ENCODE data around the gene MAPK7. TPM values are rescaled to one million over a fixed set of nuclear protein-coding genes. Genes with fewer than 3 reads are reported as not detected.

The MAPK7 gene
- total RNA-seq, 2 donors from 2014 or later, result 49.2 to 51.2 TPM

DNA sequence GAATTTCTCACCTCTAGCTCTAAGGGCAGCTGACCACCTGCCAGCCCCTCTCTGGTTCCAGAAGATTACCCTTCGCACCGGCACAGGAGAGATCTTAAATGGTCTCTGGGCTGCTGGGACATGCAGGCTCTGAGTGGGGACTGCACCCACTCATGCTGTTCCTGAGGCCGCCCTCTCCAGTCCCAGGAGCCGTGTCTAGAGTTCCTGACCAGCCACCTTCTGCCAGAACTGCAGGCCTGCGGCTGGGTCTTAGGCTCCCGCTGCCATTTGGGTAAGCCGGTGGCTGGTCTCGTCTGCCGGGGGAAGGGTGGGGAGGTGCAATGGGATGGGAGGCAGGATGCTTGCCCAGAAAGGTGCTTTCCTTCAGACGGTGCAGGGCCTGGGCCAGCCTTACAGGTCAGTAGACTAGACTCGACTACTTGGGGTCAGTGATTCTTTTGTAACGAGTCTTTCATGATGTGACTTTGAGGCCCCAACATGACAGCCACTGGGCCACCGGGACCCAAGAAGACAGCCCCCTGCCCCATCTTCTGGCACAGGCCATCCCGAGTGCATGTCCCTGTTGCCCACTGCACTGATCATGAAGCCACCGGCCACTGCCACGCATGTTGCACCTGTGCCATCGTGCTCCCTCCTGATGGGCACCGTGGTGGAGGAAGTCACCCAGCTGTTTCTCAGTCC, 42.2 kb upstream of the MAPK7 start:
- no peaks in the 10 kb centered on the region for H3K4me1 ChIP-seq (ENCODE audit: control insufficient read depth in 1 of 2, low read depth in 2 of 2)
- H3K4me3 ChIP-seq, result no peak overlapping the region
- no peaks in the 10 kb centered on the region for H3K9me3 ChIP-seq
- H3K27ac ChIP-seq, result no peak overlapping the region
- TF ChIP-seq, protein P1, sequence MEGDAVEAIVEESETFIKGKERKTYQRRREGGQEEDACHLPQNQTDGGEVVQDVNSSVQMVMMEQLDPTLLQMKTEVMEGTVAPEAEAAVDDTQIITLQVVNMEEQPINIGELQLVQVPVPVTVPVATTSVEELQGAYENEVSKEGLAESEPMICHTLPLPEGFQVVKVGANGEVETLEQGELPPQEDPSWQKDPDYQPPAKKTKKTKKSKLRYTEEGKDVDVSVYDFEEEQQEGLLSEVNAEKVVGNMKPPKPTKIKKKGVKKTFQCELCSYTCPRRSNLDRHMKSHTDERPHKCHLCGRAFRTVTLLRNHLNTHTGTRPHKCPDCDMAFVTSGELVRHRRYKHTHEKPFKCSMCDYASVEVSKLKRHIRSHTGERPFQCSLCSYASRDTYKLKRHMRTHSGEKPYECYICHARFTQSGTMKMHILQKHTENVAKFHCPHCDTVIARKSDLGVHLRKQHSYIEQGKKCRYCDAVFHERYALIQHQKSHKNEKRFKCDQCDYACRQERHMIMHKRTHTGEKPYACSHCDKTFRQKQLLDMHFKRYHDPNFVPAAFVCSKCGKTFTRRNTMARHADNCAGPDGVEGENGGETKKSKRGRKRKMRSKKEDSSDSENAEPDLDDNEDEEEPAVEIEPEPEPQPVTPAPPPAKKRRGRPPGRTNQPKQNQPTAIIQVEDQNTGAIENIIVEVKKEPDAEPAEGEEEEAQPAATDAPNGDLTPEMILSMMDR (IDR thresholded peaks at IDR 0.05), result no peak
- no peaks in the 10 kb centered on the region for H3K36me3 ChIP-seq
- no peak for ATAC-seq (ENCODE audit: insufficient number of reproducible peaks, low FRiP score, low read depth)
- DNase-seq (ENCODE audit: low spot score), result no peak
- H3K27me3 ChIP-seq (replicated peaks; ENCODE audit: insufficient read depth), result no peaks in the 10 kb centered on the region

GRCh38 chr17:19336938-19337711, 41.2 kb upstream of the MAPK7 start:
- Histone ChIP-seq H3K4me3 (no peak overlapping the region), H3K9me3 (no peaks in the 10 kb centered on the region), H3K27me3 (replicated peaks; ENCODE audit: insufficient read depth) (no peaks in the 10 kb centered on the region), H3K4me1 (ENCODE audit: control insufficient read depth in 1 of 2, low read depth in 2 of 2) (no peaks in the 10 kb centered on the region), H3K36me3 (no peaks in the 10 kb centered on the region), H3K27ac (no peak overlapping the region)
- TF ChIP-seq, protein P1 (IDR thresholded peaks at IDR 0.05), result no peak
- DNase-seq (ENCODE audit: low spot score) (no peak), ATAC-seq (ENCODE audit: insufficient number of reproducible peaks, low FRiP score, low read depth) (no peak)

DNA sequence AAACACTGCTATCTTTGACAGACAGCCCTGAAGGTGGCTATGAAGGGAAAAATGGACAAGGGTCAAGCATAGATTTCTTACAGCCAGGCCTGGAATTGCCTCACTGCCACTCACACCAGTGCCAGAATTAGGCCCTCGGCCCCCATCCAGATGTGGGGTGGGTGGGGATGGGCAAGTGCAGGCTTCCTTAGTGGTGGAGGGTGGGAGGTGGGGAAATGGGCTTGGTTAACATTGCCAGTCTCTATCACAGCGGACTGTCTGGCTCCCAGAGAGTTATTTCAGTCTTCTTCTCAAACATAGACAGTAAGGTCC, 40.6 kb upstream of the MAPK7 start:
- Histone ChIP-seq H3K36me3 (no peaks in the 10 kb centered on the region), H3K9me3 (no peaks in the 10 kb centered on the region), H3K4me1 (ENCODE audit: control insufficient read depth in 1 of 2, low read depth in 2 of 2) (no peaks in the 10 kb centered on the region), H3K27ac (no peak overlapping the region), H3K4me3 (no peak overlapping the region), H3K27me3 (replicated peaks; ENCODE audit: insufficient read depth) (no peaks in the 10 kb centered on the region)
- TF ChIP-seq, protein P1 (IDR thresholded peaks at IDR 0.05), result no peak
- DNase-seq (ENCODE audit: low spot score), result no peak
- no peak for ATAC-seq (ENCODE audit: insufficient number of reproducible peaks, low FRiP score, low read depth)

DNA sequence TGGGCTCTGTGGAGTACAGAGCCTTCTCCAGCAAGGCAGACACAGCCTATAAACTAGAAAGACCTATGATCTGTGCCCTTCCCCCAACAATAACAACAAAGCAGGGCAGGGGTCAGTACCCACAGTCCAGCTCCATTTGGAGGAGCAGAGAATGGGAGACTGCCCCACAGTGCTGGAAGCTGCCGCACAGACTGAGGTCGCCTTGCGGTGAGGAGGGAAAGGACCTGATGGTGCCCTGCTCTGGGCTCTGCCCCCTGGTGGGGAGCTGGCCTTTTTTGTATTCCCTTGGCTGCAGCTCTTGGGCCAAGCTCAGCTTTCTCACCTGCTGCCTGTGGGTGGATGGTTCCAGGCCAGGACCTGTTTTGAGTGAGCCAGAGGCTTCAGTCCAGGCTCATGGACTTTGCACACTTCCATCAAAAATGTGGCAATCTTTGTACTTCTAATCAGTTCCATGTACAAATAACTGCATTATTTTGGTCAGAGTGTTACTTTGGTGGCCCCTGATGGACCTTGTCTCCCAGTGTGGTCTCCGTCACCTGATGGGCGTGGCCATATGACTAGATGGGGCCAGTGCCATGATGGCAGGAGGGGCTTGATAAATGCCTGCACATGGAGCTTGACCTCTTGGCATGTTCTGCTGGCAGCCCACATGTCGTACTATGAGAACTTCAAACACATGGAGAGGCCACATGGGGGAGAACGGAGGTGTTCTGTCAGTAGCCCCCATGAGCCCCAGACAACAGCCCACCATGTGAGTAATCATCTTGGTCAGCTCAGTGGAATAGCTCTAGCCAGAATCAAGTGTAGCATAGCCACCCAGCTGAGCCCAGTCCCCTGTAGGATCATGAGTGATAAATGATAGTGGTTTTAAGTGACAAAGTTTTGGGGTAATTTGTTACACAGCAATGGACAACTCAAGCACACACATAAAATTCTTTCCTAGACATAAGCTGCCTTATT, 40.0 kb upstream of the MAPK7 start:
- H3K4me1 ChIP-seq (ENCODE audit: control insufficient read depth in 1 of 2, low read depth in 2 of 2), result no peaks in the 10 kb centered on the region
- TF ChIP-seq, protein P1 (IDR thresholded peaks at IDR 0.05), result peak; percentile 45
- no peak for ATAC-seq (ENCODE audit: insufficient number of reproducible peaks, low FRiP score, low read depth)
- no peaks in the 10 kb centered on the region for H3K27me3 ChIP-seq (replicated peaks; ENCODE audit: insufficient read depth)
- no peak overlapping the region for H3K27ac ChIP-seq
- H3K9me3 ChIP-seq, result no peaks in the 10 kb centered on the region
- DNase-seq (ENCODE audit: low spot score), result no peak
- no peak overlapping the region for H3K4me3 ChIP-seq
- H3K36me3 ChIP-seq, result no peaks in the 10 kb centered on the region

DNA sequence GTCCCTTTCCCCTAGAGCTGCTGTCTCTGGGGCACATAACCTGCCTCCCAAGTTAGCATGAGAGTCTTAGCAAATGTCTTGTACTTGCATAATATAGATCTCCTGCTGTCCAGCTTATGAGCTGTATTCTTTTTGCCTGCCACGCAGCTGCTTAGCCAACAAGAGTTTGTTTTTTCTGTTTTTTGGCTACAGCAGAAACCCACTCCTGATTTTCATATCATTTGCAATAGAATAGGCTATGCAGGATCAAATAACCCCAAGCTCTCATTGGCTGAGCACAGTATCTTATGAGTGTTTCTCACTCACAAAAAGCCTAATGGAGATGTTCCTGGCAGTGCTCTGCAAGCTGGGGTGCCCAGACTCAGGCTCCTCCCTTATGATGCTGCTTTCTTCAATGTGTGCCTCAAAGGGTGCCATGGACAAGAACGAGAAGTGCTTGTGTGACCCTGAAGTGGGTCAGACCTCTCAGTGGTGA, 38.9 kb upstream of the MAPK7 start:
- no peak for ATAC-seq (ENCODE audit: insufficient number of reproducible peaks, low FRiP score, low read depth)
- H3K27me3 ChIP-seq (replicated peaks; ENCODE audit: insufficient read depth), result no peaks in the 10 kb centered on the region
- H3K27ac ChIP-seq, result no peak overlapping the region
- TF ChIP-seq, protein P1 (IDR thresholded peaks at IDR 0.05), result no peak
- DNase-seq (ENCODE audit: low spot score), result no peak
- no peaks in the 10 kb centered on the region for H3K4me1 ChIP-seq (ENCODE audit: control insufficient read depth in 1 of 2, low read depth in 2 of 2)
- H3K4me3 ChIP-seq, result no peak overlapping the region
- no peaks in the 10 kb centered on the region for H3K9me3 ChIP-seq
- H3K36me3 ChIP-seq, result no peaks in the 10 kb centered on the region
